Right cardiac atrium (tissue), 5 donors: ENCODE data around the gene DIP2C. TPM values are rescaled to one million over a fixed set of nuclear protein-coding genes. Genes with fewer than 3 reads are reported as not detected.
"Not testable (repeated sequence)": the region's sequence is repeated elsewhere in the genome, so short reads cannot be mapped to it uniquely, and the experiment has no call there.

ENCODE experiments used
- ATAC-seq, 2 donors: fragments of 200-7000 bp; cut with Tn5 transposase; one replicate each; pipeline versions ENCODE4 v1.8.0 to v1.9.1; 2020; ENCODE audit warnings: moderate library complexity in 2 of 2, mild to moderate bottlenecking in 1 of 2
- DNase-seq, 3 donors: peaks; one replicate each; pipeline ENCODE4 v3.0.0-alpha.2; 2020
- H3K27ac ChIP-seq: one replicate; pipeline ENCODE4 v1.5.1; 2013; ENCODE audit warnings: mild to moderate bottlenecking, low read length, control low read depth, moderate library complexity
- H3K27me3 ChIP-seq: one replicate; pipeline ENCODE4 v1.6.1; 2013; ENCODE audit not compliant: control insufficient read depth, insufficient read depth
- H3K4me1 ChIP-seq: one replicate; pipeline ENCODE4 v1.6.1; 2013; ENCODE audit warnings: low read length; ENCODE audit not compliant: control insufficient read depth, insufficient read depth
- H3K4me3 ChIP-seq: one replicate; pipeline ENCODE4 v1.5.1; 2013; ENCODE audit warnings: low read length, control low read depth
- H3K9me3 ChIP-seq: one replicate; pipeline ENCODE4 v1.6.1; 2013; ENCODE audit warnings: low read length; ENCODE audit not compliant: control insufficient read depth
- WGBS: extraction: QIAGEN DNeasy Blood & Tissue Kit; methylation state at CpG from one replicate; pipeline ENCODE4 v1.1.7; 2013; 5-methylcytosine and 5-hydroxymethylcytosine counted together
- intact Hi-C, 4 donors: fragments of 100-400 bp; cut with DNase I; formaldehyde crosslinking; loops; one replicate each; pipeline versions ENCODE4 v1.11.0 to v1.14.0; 2022 to 2023
- polyA plus RNA-seq: library from polyadenylated mRNA; stranded (reverse); fragments of 200-250 nt; gene quantifications from one replicate; pipeline ENCODE4 v1.2.3, GENCODE V29; 2013
- total RNA-seq, 4 donors: library from RNA; stranded (reverse); fragmentation: NEBNext Ultra II Directional; extraction: Animal tissue kit (Norgen Biotek cat#: 25700); gene quantifications; one replicate each; pipeline ENCODE4 v1.2.1, GENCODE V29; 2021
- donor health status: healthy with polysubstance abuse.
- donor health status: DM: no; HTN: yes; CAD: no.
- donor health status: DM: no; HTN: no; CAD: no.
- donor health status: DM: no; HTN: yes; CAD: no; lungs with severe emphysema.
- donor health status: DM: yes; HTN: yes; CAD: no.

The DIP2C gene
- total and polyA plus RNA-seq, 5 donors, result 7.9 to 31.5 (median 25.5) TPM

DNA sequence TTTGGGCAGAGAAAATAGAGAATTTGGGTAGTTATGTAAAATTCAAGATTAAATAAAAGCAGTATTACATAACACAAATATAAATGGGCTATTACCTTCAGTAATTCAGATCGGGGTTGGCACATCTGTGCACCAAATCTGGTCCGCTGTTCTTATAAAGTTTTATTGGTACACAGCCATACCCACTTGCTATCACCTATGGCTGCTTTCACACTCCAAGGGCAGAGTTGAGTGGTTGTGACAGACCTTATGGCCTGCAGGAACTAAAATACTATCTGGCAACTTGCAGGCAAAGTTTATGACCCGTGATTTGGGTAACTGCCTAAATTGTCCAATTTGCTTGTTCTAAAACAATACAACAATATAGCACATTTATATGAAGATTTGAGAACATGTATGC, 249.3 kb downstream of the DIP2C start:
- DNase-seq (no peak), ATAC-seq (no peak)
- Histone ChIP-seq H3K27me3 (no peaks in the 10 kb centered on the region), H3K27ac (no peak overlapping the region), H3K4me3 (no peak overlapping the region), H3K4me1 (no peaks in the 10 kb centered on the region), H3K9me3 (no peaks in the 10 kb centered on the region)
- WGBS, result 96% methylated on average over 3 of the region's 3 CpGs
- intact Hi-C loops, result no loop called here

DNA sequence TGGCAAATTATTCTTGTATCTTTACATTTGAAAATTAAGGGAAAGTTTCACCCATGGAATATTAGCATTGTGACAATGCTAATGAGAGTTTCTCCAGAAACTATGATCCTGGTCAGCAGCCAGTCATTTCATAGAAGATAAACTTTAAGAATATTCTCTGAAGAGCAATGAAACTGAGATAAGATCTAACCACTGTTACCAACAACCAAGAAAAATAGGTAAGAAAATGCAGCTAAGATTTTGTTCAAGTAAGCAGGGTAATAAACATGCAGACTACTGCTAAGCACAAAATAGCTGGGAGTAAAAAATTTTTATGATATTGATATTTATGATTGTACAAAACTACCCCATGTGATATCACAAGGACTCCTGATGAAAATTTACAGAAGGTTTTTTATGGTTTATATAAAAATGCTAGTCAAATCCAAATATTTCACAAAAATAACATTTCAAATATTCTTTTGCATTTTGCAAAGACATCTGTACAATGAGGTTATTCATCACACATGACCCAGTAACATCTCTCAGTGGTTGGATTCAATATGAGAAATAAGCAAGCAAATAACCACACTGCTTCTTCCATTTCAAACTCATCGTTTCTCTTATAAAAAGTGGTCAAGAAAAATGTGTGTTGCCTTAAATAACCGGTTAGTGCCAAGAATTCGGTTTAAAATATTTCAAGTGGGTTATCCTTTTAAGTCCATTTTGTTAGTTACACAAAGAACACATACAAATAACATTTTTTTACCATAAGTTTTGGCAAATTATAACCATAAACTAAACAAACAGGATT, 251.6 kb downstream of the DIP2C start:
- ATAC-seq (no peak), DNase-seq (no peak)
- H3K4me3 ChIP-seq, result no peak overlapping the region
- H3K9me3 ChIP-seq, result no peaks in the 10 kb centered on the region
- WGBS, result 81% methylated on average over 3 of the region's 3 CpGs
- H3K4me1 ChIP-seq, result no peaks in the 10 kb centered on the region
- intact Hi-C loops, result no loop called here
- no peaks in the 10 kb centered on the region for H3K27me3 ChIP-seq
- H3K27ac ChIP-seq, result no peak overlapping the region

DNA sequence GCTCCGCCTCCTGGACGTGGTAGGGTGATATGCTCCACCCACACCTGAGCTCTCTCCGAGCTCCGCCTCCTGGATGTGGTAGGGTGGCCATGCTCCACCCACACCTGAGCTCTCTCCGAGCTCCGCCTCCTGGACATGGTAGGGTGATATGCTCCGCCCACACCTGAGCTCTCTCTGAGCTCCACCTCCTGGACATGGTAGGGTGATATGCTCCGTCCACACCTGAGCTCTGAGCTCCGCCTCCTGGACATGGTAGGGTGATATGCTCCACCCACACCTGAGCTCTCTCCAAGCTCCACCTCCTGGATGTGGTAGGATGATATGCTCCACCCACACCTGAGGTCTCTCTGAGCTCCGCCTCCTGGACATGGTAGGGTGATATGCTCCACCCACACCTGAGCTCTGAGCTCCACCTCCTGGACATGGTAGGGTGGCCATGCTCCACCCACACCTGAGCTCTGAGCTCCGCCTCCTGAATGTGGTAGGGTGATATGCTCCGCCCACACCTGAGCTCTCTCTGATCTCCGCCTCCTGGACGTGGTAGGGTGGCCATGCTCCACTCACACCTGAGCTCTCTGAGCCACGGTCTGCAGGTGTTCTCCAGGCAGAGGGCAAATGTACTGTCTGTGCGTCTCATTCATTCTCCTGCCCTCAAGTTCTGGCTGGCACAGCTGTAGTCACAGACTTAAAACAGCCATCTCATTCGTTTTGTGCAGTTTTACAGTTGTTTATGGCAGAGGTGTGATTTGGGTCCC, 252.4 kb downstream of the DIP2C start:
- no peak for DNase-seq
- WGBS, result 94% methylated on average over 17 of the region's 17 CpGs
- Histone ChIP-seq H3K4me1 (no peaks in the 10 kb centered on the region), H3K9me3 (no peaks in the 10 kb centered on the region), H3K4me3 (no peak overlapping the region), H3K27me3 (no peaks in the 10 kb centered on the region), H3K27ac (no peak overlapping the region)
- ATAC-seq, result no peak
- intact Hi-C loops, result no loop called here

DNA sequence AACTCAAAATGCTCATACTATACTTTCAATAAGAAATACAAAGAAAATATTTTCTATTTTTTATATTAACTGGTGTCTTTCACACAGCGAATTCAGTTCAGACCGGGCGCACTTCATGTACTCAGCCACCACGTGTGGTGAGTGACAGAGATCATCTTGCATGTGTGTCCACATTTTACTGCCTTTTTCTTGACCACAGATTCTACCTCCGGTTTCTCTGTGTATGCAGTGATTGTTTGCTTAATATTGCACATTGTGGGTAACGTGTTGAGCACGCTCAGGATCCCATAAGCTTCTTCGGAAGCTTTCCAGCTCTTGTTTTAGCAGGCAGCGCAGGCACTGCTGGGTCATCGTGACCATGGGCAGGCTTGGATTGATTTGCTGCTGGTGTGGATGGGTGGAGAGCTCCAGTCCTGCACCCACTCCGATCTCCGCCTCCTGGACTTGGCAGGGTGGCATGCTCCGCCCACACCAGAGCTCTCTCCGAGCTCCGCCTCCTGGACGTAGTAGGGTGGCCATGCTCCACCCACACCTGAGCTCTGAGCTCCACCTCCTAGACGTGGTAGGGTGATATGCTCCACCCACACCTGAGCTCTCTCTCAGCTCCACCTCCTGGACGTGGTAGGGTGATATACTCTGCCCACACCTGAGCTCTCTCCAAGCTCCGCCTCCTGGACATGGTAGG, 253.3 kb downstream of the DIP2C start:
- Histone ChIP-seq H3K4me1 (no peaks in the 10 kb centered on the region), H3K27me3 (no peaks in the 10 kb centered on the region), H3K27ac (no peak overlapping the region), H3K9me3 (no peaks in the 10 kb centered on the region), H3K4me3 (no peak overlapping the region)
- 96% methylated on average over 19 of the region's 19 CpGs for WGBS
- ATAC-seq (no peak), DNase-seq (no peak)
- intact Hi-C loops, result no loop called here

DNA sequence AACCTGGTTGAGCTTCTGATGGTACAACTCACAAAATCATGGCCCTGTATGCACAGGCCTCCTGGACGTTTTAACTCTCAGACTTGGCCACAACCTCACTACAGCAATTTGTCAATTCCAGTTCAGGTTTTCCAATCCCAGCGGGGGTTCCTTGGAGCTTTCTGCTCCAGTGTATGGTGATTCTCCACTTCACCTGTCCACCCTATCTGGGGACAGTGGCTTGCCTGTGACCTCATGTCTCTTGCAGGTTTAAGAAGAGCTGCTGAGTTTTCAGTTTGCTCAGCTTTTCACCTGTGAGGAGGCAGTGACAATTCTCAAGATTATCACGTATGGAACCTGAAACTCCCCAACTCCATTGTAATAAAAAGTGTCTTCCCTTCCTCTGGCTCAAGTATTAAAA, 254.1 kb downstream of the DIP2C start:
- Histone ChIP-seq H3K4me3 (no peak overlapping the region), H3K27ac (no peak overlapping the region), H3K27me3 (no peaks in the 10 kb centered on the region), H3K4me1 (no peaks in the 10 kb centered on the region), H3K9me3 (no peaks in the 10 kb centered on the region)
- no peak for ATAC-seq
- WGBS, result 92% methylated on average over 3 of the region's 3 CpGs
- DNase-seq, result no peak
- intact Hi-C loops, result no loop called here

DNA sequence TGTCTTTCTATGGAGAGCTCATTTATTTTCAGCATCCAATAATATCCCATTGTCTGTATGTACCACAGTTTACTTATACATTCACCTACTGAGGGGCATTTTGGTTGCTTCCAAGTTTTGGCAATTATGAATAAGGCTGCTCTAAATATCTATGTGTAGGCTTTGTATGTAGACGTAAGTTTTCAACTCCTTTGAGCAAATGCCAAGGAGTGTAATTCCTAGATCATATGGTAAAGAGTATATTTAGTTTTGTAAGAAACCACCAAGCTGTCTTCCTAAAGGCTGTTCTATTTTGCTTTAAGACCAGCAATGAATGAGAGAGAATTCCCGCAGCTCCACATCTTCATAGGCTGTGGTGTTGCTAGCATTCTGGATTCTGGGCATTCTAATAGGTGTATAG, 259.8 kb downstream of the DIP2C start:
- 92% methylated on average over 2 of the region's 2 CpGs for WGBS
- intact Hi-C loops, result no loop called here
- ATAC-seq, result no peak

DNA sequence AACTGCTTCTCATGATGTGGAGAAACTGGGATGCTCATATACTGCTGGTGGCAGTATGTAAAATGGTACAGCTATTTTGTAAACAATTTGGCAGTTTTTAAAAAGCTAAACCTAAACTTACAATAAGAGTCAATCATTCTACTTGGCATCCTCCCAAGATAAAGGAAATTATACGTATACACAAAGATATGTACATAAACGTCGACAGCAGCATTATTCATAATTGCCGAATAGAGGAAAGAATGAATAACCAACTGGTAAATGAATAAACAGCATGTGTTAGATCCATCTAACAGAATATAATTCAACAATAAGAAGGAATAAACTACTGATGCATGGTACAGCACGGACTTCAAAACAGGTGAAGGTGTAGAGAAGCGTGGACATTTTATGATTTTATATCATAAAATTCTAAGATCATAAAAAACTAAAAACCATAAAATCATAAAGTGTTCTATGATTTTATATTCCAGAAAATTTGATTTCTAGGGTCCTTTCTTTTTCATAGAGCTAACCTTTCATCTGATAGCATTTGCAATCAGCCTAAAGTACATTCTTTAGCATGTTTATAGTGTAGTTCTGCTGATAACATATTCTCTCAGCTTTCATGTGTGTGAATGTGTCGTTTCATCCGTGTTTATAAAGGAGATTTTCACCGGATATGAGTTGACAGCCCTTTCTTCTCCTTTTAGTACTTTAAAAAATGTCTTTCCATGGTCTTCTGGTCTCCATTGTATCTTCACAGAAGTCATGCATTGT, 261.5 kb downstream of the DIP2C start:
- Histone ChIP-seq H3K9me3 (no peaks in the 10 kb centered on the region), H3K4me1 (no peaks in the 10 kb centered on the region), H3K27ac (no peak overlapping the region), H3K27me3 (no peaks in the 10 kb centered on the region), H3K4me3 (no peak overlapping the region)
- intact Hi-C loops, result no loop called here
- WGBS, result 76% methylated on average over 9 of the region's 9 CpGs
- DNase-seq (no peak), ATAC-seq (no peak)

More for the DNA sequence above, 259.8 kb downstream of the DIP2C start:
- Histone ChIP-seq H3K9me3 (no peaks in the 10 kb centered on the region), H3K4me3 (no peak overlapping the region), H3K27ac (no peak overlapping the region), H3K27me3 (no peaks in the 10 kb centered on the region), H3K4me1 (no peaks in the 10 kb centered on the region)
- no peak for DNase-seq

DNA sequence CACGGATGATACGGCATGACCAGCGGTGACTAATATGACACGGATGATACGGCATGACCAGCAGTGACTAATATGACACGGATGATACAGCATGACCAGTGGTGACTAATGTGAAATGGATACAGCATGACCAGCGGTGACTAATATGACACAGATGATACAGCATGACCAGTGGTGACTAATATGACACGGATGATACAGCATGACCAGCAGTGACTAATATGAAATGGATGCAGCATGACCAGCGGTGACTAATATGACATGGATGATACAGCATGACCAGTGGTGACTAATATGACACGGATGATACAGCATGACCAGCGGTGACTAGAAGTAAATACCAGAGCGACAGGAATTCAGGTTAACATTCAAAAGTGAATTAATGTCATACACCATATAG, 264.1 kb downstream of the DIP2C start:
- H3K4me1 ChIP-seq, ATAC-seq, H3K27ac ChIP-seq, DNase-seq, H3K9me3 ChIP-seq, H3K27me3 ChIP-seq, H3K4me3 ChIP-seq, intact Hi-C loops: not testable (repeated sequence)
- WGBS, result 99% methylated on average over 12 of the region's 12 CpGs

DNA sequence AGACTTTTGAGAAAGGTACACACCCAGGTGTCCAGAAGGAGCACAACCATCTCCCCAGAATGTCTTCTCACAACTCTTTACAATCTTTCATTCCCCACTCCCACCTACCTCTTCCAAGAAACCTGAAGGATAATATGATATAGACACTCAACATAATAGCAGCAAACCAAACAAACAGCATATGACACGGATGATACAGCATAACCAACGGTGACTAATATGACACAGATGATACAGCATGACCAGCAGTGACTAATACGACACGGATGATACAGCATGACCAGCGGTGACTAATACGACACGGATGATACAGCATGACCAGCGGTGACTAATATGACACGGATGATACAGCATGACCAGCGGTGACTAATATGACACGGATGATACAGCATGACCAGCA, 264.7 kb downstream of the DIP2C start:
- H3K27me3 ChIP-seq, H3K4me1 ChIP-seq, DNase-seq, H3K9me3 ChIP-seq, H3K4me3 ChIP-seq, H3K27ac ChIP-seq, intact Hi-C loops, ATAC-seq: not testable (repeated sequence)
- WGBS, result 95% methylated on average over 11 of the region's 11 CpGs

DNA sequence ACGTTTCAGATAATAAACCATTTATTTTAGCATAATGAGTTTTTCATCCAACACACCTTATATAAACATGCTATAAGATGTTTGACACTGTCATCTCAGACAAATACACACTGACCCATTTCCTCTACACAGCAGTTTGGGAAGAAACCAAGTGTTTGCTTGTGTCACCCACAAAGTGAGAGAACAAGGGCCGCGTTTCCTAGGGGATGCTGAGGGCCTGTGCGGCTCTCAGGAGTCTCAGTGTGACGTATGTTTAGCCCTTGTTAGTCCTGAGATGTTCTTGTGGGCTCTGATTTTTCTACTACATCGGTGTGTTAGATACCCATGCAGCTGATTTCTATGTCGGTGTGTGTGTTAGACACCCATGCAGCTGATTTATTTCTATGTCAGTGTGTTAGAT, 266.3 kb downstream of the DIP2C start:
- Histone ChIP-seq H3K27ac (no peak overlapping the region), H3K27me3 (no peaks in the 10 kb centered on the region), H3K9me3 (no peaks in the 10 kb centered on the region), H3K4me3 (no peak overlapping the region), H3K4me1 (no peaks in the 10 kb centered on the region)
- DNase-seq, result no peak
- ATAC-seq, result no peak
- intact Hi-C loops, result no loop called here
- WGBS, result 93% methylated on average over 7 of the region's 7 CpGs
